SJCRH30 (cell line): ENCODE data around the gene MYL12B. TPM values are rescaled to one million over a fixed set of nuclear protein-coding genes. Genes with fewer than 3 reads are reported as not detected.
"Not testable (repeated sequence)": the region's sequence is repeated elsewhere in the genome, so short reads cannot be mapped to it uniquely, and the experiment has no call there.

ENCODE experiments used
- DNase-seq, 2 experiments: peaks; one replicate each; pipeline ENCODE4 v3.0.0-alpha.2; 2015 to 2020
- H3K27ac ChIP-seq: fragments of 250-450 bp; sonication (Bioruptor Pico); 2 replicates; pipeline ENCODE4 v1.5.1; 2020; ENCODE audit warnings: mild to moderate bottlenecking, moderate library complexity
- H3K27me3 ChIP-seq: fragments of 250-450 bp; sonication (Bioruptor Pico); 2 replicates; pipeline ENCODE4 v1.5.1; 2020; ENCODE audit warnings: mild to moderate bottlenecking, moderate library complexity
- H3K36me3 ChIP-seq: fragments of 250-450 bp; sonication (Bioruptor Pico); 2 replicates; pipeline ENCODE4 v1.5.1; 2020; ENCODE audit warnings: mild to moderate bottlenecking, moderate library complexity
- H3K4me1 ChIP-seq: fragments of 250-450 bp; sonication (Bioruptor Pico); 2 replicates; pipeline ENCODE4 v1.5.1; 2020; ENCODE audit warnings: mild to moderate bottlenecking, moderate library complexity
- H3K4me3 ChIP-seq: fragments of 250-450 bp; sonication (Bioruptor Pico); 2 replicates; pipeline ENCODE4 v1.5.1; 2020; ENCODE audit warnings: mild to moderate bottlenecking, moderate library complexity
- H3K9me3 ChIP-seq: fragments of 250-450 bp; sonication (Bioruptor Pico); replicated peaks from 2 replicates; pipeline ENCODE4 v1.5.1; 2020; ENCODE audit warnings: mild to moderate bottlenecking, moderate library complexity
- total RNA-seq: library from RNA; depleted of rRNA; stranded (reverse); fragments of >200 nt; shearing (Covaris generic); gene quantifications from 2 replicates; pipeline ENCODE4 v1.2.3, GENCODE V29; 2014

Gene MYL12B
- total RNA-seq, 1 experiment from 2014 or later: 118 TPM

DNA sequence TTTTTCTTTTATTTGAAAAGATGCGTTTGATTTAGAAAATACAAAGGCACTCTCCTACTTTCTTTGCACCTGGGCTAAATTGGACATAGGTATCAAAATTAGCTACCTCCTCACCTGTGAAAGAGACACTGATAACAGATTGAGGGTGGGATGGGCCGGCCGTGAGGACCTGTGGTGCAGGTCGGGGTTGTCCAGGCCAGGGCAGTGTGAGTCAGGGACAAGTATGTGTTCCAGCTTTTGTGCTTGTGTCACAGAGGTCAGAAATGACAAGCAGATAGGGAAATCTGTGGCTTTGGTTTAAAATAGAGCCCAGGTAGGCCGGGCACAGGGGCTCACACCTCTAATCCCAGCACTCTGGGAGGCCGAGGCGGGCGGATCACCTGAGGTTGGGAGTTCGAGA is 22.6 kb downstream of the MYL12B start:
- no peaks in the 10 kb centered on the region for H3K36me3 ChIP-seq

DNA sequence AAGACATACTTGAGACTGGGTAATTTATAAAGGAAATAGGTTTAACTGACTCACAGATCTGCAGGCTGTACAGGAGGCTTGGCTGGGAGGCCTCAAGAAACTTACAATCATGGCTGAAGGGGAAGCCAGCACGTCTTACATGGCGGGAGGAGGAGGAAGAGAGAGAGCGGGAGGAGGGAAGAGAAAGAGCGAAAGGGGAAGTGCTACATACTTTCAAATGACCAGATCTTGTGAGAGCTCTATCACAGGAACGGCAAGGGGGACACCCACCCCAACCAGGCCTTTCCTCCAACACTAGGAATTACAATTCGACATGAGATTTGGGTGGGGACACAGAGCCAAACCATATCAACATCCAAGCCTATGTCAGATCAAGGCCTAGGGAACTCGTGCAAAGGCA is 24.2 kb downstream of the MYL12B start:
- no peaks in the 10 kb centered on the region for H3K36me3 ChIP-seq
- no peak overlapping the region for H3K4me3 ChIP-seq
- no peaks in the 10 kb centered on the region for H3K27me3 ChIP-seq
- H3K9me3 ChIP-seq: no peaks in the 10 kb centered on the region
- DNase-seq: no peak
- H3K27ac ChIP-seq: no peak overlapping the region
- peaks cover 20% of the 10 kb centered on the region for H3K4me1 ChIP-seq

More for the DNA sequence above, 22.6 kb downstream of the MYL12B start:
- no peak for DNase-seq
- Histone ChIP-seq H3K9me3 (no peaks in the 10 kb centered on the region), H3K4me1 (peaks cover 20% of the 10 kb centered on the region), H3K27me3 (no peaks in the 10 kb centered on the region), H3K27ac (no peak overlapping the region), H3K4me3 (no peak overlapping the region)

DNA sequence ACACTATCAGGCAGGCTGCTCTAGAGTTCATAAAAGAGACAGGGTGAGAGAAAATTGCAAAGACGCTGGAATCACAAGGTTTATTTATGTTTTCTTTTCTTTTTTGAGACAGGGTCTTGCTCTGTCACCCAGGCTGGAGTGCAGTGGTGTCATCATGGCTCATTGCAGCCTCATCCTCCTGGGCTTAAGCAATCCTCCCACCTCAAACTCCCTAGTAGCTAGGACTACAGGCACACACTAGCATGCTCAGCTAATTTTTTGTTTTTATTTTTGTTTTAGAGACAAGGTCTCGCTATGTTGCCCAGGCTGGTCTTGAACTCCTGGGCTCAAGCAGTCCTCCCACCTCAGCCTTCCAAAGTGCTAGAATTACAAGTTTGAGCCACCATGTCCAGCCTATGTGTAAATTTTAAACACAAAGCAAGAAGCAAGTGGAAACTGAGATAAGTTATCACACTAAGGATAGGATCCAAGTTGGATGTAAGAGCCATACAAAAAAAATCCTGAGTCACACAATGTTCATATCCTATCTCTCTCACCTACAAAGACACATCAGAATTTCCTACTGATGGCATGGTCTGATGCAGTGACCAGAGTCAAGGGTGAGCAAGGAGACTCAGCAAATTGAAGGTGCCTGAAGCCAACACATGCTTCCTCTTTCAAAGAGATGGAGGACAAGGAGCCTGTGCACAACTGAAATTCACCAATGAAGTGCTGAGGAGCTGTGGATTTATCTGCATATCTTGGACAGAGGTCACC is 31.4 kb downstream of the MYL12B start:
- no peak for DNase-seq
- no peak overlapping the region for H3K4me3 ChIP-seq
- H3K9me3 ChIP-seq: no peaks in the 10 kb centered on the region
- peaks cover 2% of the 10 kb centered on the region; the same call in 1 of the 2 replicates for H3K4me1 ChIP-seq
- H3K27ac ChIP-seq: no peak overlapping the region
- no peaks in the 10 kb centered on the region for H3K36me3 ChIP-seq
- no peaks in the 10 kb centered on the region for H3K27me3 ChIP-seq

DNA sequence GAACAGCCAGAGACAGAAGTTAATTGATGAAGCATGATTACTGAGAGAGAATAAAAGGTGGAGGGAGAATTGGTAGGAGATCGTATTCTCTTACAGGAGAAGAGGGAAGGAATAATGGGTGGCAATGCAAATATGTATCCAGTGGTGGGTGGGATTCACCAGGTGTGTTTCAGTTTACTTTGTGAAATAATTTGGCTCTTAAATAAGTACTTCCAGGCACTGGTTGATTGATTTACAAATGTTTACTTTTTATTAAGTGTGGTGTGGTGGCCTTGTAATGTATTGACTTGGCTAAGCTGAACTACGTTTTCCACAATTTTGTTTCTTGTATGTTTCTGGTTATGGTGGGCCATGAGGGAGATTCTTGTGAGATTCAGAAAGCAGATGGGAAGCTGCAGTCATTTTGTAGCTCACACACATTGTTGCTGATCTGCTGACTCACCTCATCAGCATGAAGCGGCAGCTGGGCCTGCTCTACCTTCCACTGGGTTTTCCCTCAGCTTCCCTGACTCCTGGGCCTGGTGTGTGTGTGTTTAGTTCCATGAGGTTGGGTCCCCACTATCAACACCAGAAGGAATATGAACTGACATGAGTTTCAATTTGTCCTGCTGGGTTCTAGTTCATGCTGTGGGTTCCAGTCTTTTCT is 32.6 kb downstream of the MYL12B start:
- Histone ChIP-seq H3K27me3 (no peaks in the 10 kb centered on the region), H3K4me1 (peaks cover 2% of the 10 kb centered on the region; the same call in 1 of the 2 replicates), H3K27ac (no peak overlapping the region), H3K36me3 (no peaks in the 10 kb centered on the region), H3K4me3 (no peak overlapping the region), H3K9me3 (no peaks in the 10 kb centered on the region)
- DNase-seq: peak; percentile 25 to 30

DNA sequence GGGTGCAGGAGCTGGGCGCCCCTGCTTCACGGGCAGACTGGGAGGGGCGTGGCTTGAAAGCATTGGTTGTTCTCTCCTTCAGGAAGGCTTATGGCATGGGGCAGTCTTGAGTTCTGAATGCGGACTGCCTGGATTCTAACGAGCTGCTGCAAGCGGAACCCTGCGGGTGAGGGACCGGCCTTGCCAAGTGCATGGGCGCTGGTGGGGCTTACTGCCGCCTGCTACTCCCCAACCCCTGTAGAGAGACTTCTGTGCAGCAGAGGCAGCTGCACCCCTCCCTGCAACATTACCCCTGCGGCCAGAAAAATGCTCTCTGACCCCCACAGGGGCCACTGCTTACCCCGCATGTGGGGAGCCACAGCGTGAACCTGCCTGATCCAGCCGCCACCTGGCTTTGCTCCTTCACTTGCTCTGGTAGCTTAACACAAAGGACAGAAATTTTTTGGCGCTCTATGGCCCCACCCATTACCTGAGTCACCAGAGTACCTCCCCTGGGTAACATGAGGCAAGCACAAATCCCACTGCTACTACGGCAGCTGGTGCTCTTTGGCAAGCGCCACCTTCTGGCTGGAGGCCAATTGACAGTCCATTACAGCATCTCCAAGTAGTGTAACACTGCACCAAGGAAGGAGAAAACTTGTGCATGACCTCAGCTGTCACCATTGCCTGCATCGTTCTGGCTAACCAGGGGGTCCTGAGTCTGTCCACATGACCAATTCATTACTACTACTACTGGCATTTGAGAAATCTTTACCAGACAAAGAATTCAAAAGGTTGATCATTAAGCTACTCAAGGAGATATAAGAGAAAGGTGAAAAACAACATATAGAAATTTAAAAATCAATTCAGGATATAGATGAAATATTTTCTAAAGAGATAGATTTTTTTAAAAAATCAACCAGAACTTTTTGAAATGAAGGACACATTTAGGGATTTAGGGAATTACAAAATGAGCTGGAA is 35.4 kb downstream of the MYL12B start:
- Histone ChIP-seq H3K4me1 (peaks cover 2% of the 10 kb centered on the region; the same call in 1 of the 2 replicates), H3K4me3 (no peak overlapping the region), H3K27me3 (no peaks in the 10 kb centered on the region), H3K36me3 (no peaks in the 10 kb centered on the region), H3K27ac (no peak overlapping the region), H3K9me3 (no peaks in the 10 kb centered on the region)
- DNase-seq: peak; percentile 47 to 49

DNA sequence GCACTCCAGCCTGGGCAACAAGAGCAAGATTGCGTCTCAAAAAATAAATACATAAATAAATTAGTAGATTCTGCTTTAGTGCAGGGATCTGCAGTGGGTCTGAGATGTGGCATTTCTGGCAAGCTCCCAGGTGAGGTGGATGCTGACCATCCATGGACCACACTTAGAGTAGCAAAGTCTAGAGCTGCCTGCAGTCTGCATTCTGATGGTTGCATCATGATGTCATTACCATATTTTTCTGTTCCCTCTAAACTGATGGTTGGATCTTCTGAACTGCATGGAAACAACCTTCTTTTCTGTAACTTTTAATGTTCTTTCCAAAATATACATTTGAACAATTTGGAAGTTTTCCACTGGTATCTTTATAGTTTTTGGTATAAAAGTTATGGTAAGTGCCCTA is 42.9 kb downstream of the MYL12B start:
- no peak overlapping the region for H3K27ac ChIP-seq
- H3K4me3 ChIP-seq: no peak overlapping the region
- H3K27me3 ChIP-seq: no peaks in the 10 kb centered on the region
- peaks cover 4% of the 10 kb centered on the region; the same call in 1 of the 2 replicates for H3K4me1 ChIP-seq
- H3K36me3 ChIP-seq: no peaks in the 10 kb centered on the region
- DNase-seq: no peak
- no peaks in the 10 kb centered on the region for H3K9me3 ChIP-seq

DNA sequence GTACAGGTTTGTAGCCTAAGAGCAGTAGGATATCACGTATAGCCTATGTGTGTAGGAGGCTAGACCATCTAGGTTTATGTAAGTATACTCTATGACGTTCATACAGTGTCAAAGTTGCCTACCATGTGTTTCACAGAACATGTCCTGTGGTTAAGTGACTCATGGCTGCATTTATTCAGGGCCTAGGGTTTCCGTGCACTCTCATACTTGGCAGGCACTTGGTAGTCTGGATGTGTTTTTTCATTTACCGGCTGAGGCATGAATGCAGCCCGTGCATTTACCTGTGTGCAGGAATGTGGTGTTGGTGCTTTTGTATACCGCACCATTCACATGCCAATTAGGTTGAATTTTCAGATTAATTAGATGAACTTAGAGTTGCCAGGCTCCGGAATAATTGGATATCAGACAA is 43.4 kb downstream of the MYL12B start:
- H3K27ac ChIP-seq: no peak overlapping the region
- peak in 1 of 2 experiments; percentile 43 for DNase-seq

DNA sequence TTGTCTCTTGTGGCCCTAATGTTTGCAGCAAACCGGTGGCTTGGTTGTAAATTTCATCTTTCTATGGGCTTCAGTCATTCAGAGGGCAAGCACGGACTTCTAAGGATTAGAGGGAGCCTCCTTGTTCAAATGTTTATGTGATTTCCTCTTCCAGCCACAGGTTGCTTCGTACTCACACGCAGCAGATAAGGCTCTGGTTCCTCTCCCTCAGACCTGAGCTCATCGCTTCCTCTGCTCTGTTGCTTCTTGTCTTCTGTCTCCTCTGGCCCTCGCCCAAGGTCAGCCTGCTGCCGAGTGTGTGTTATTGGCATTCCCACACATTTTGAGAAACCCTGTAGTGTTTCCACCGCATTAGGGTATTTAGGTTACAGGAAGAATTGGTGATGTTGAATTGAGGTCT is 44.0 kb downstream of the MYL12B start:
- H3K36me3 ChIP-seq: no peaks in the 10 kb centered on the region
- H3K4me1 ChIP-seq: peaks cover 4% of the 10 kb centered on the region; the same call in 1 of the 2 replicates
- no peaks in the 10 kb centered on the region for H3K27me3 ChIP-seq
- no peak for DNase-seq
- no peak overlapping the region for H3K4me3 ChIP-seq
- H3K9me3 ChIP-seq: no peaks in the 10 kb centered on the region
- no peak overlapping the region for H3K27ac ChIP-seq

More for the DNA sequence above, 43.4 kb downstream of the MYL12B start:
- no peaks in the 10 kb centered on the region for H3K9me3 ChIP-seq
- H3K27me3 ChIP-seq: no peaks in the 10 kb centered on the region
- no peak overlapping the region for H3K4me3 ChIP-seq
- peaks cover 4% of the 10 kb centered on the region; the same call in 1 of the 2 replicates for H3K4me1 ChIP-seq
- no peaks in the 10 kb centered on the region for H3K36me3 ChIP-seq

DNA sequence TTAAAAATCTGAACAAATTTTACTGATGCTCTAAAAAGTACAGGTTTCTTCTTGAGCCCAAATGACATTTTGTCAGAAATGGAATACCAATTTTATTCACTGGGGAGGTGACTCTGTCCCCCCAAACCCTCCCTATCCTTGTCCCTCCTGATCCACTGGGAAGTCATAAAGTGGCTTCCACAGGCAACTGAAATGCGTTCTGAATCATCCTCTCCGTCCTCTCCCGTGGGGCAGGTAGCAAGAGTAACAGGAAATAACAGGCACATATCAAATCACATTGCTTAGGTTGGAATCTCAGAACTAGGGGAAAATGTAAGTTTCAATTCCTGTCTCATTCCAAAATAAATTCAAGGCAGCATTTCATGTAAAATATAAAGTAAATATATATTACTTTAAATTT is 44.5 kb downstream of the MYL12B start:
- peaks cover 4% of the 10 kb centered on the region; the same call in 1 of the 2 replicates for H3K4me1 ChIP-seq

DNA sequence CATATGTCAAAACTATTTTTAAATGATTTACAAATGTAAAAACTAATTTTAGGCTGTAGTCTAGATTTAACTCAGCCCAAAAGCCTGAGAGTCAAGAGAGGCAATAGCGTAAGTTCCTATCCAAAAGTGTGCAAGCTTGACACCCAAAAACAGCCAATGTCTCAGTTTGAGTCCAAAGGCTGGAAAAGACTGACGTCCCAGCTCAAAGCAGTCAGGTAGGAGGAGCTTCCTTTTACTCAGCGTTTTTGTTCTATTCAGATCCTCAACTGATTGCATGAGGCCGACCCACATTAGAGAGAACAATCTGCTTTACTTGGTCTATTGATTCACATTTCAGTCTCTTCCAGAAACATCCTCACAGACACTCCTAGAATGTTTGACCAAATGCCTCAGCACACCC is 51.8 kb downstream of the MYL12B start:
- H3K27me3 ChIP-seq: no peaks in the 10 kb centered on the region
- no peak for DNase-seq
- no peaks in the 10 kb centered on the region for H3K4me1 ChIP-seq
- no peak overlapping the region for H3K27ac ChIP-seq
- H3K4me3 ChIP-seq: no peak overlapping the region
- H3K9me3 ChIP-seq: no peaks in the 10 kb centered on the region
- H3K36me3 ChIP-seq: no peaks in the 10 kb centered on the region

More for the DNA sequence above, 44.5 kb downstream of the MYL12B start:
- DNase-seq: no peak
- Histone ChIP-seq H3K36me3 (no peaks in the 10 kb centered on the region), H3K9me3 (no peaks in the 10 kb centered on the region), H3K27me3 (no peaks in the 10 kb centered on the region), H3K4me3 (no peak overlapping the region), H3K27ac (no peak overlapping the region)

DNA sequence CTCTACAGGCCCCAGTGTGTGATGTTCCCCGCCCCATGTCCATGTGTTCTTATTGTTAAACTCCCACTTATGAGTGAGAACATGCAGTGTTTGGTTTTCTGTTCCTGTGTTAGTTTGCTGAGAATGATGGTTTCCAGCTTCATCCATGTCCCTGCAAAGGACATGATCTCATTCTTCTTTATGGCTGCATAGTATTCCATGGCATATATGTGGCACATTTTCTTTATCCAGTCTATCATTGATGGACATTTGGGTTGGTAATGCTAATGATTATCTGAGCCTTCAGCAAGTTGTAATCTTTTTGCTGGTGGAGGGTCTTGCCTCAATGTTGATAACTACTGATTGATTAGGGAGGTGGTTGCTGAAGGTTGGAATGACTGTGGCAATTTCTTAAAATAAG is 53.4 kb downstream of the MYL12B start:
- H3K27ac ChIP-seq, H3K9me3 ChIP-seq, H3K27me3 ChIP-seq, H3K36me3 ChIP-seq, DNase-seq, H3K4me1 ChIP-seq, H3K4me3 ChIP-seq: not testable (repeated sequence)

DNA sequence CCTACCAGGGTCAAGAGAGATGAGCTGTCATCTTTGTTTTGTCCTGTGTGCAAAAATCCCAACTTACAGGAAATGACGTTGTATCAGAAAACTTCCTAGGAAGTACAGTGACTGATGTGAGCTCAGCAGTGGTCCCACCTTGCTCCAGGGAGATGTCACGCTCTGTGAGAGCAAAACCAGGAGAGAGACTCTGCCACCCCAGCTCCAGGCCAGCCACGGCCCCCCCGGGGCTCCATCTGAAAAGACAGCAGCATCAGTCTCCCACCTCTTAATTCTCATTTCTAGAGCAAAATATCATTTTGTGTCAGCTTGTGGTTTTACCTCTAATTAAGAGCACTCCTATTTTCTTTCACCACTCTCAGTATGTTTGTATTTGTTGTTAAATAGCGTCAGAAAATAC is 57.5 kb downstream of the MYL12B start:
- no peak overlapping the region for H3K27ac ChIP-seq
- H3K27me3 ChIP-seq: no peaks in the 10 kb centered on the region
- no peaks in the 10 kb centered on the region for H3K9me3 ChIP-seq
- DNase-seq: no peak
- no peak overlapping the region for H3K4me3 ChIP-seq
- H3K4me1 ChIP-seq: peaks cover 7% of the 10 kb centered on the region; the same call in 1 of the 2 replicates
- H3K36me3 ChIP-seq: no peaks in the 10 kb centered on the region

DNA sequence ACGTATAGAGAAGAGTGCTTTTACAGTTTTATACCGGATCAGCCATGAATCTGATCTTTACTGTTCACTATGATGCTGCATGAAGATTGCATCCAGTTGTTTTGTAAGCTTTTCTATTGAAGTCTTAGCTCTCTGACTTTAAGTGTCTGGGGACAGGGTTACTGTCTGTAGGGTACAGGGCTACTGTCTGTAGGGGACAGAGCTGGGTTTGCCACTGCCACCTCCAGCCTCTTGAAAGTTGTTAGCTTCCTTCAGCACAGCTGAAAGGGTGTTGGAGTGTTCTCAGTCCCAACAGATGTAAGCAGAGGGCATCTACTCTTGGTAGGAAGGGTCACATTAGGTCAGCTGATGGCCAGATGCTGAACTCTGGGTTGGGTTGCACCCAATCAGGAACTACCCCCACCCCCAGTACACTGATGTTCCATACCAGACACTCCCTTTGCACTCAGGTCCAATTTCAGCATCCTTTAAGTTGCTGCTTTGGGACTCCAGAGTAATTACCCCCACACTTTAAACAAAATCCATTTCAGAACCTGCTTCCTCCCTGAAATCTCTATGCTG is 58.0 kb downstream of the MYL12B start:
- Histone ChIP-seq H3K27me3 (no peaks in the 10 kb centered on the region), H3K9me3 (no peaks in the 10 kb centered on the region), H3K4me3 (no peak overlapping the region), H3K27ac (no peak overlapping the region), H3K4me1 (peaks cover 7% of the 10 kb centered on the region; the same call in 1 of the 2 replicates), H3K36me3 (no peaks in the 10 kb centered on the region)
- DNase-seq: peak in 1 of 2 experiments; percentile 8

DNA sequence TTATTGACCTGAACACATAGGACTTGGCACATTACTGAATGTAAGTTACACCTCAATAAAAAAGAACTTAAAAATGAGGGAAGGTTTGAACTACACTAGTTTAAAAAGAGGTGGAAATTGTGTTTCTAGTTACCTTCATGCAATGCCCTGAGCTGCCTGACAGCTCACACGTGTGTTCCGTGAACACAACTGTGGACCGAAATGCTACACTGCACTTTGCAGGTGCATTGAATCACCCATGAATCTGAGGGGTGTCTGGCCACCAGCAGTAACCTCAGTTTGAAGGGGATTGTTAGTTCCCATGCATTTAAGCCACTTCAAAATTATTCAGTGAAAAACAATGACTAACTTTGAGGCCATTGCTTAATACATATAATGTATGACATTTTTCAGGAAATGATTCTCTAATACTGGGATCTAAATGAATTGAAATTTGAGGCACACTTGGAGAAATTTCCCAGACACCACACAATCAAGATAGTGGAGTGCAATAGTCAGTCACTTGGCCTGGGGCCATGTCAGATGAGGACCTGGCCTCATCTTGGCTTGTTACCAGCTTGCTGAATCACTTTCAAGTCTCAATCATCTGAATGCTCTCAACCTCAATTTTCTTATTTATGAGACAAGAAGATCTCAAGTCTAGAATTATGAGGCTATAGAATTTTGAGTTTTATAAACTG is 59.3 kb downstream of the MYL12B start:
- Histone ChIP-seq H3K27me3 (no peaks in the 10 kb centered on the region), H3K36me3 (no peaks in the 10 kb centered on the region), H3K27ac (no peak overlapping the region), H3K4me1 (peaks cover 7% of the 10 kb centered on the region; the same call in 1 of the 2 replicates), H3K9me3 (no peaks in the 10 kb centered on the region), H3K4me3 (no peak overlapping the region)
- DNase-seq: peak; percentile 16 to 56
